ENCODE measurements around the gene ARHGEF26. TPM values are rescaled to one million over a fixed set of nuclear protein-coding genes. Genes with fewer than 3 reads are reported as not detected.

ARHGEF26 gene
- total and polyA plus RNA-seq, 8 donors: 3.9 to 40.6 (median 20.9) TPM

- H3K4me3 ChIP-seq: no peak overlapping the region
- no peaks in the 10 kb centered on the region for H3K9me3 ChIP-seq
- H3K4me1 ChIP-seq: peaks cover 0 to 20% (median 2%) of the 10 kb centered on the region in 4 donors
- no peak for DNase-seq
- TF ChIP-seq CTCF (IDR thresholded peaks at IDR 0.05) (no peak), POLR2A (IDR thresholded peaks at IDR 0.05) (no peak), EP300 (IDR thresholded peaks at IDR 0.05) (no peak), POLR2AphosphoS5 (IDR thresholded peaks at IDR 0.05) (no peak)
- intact Hi-C loops (cut with DNase I; ENCODE audit: low total_unique reads): no loop called here
- peaks cover 0 to 29% (median 20%) of the 10 kb centered on the region in 4 donors for H3K36me3 ChIP-seq
- H3K27me3 ChIP-seq: no peaks in the 10 kb centered on the region
- no peak overlapping the region for H3K27ac ChIP-seq
Measured at GRCh38 chr3:154223519-154223918, 102.3 kb downstream of the ARHGEF26 start.

GRCh38 chr3:154224366-154224765 lies 103.2 kb downstream of the ARHGEF26 start:
- WGBS, 5 donors: 37 to 64% (median 54%) methylated on average over 6 of the region's 6 CpGs
- peaks cover 0 to 27% (median 7%) of the 10 kb centered on the region in 4 donors for H3K4me1 ChIP-seq
- H3K36me3 ChIP-seq: peaks cover 0 to 27% (median 12%) of the 10 kb centered on the region in 4 donors
- H3K4me3 ChIP-seq: no peak overlapping the region
- TF ChIP-seq POLR2AphosphoS5 (IDR thresholded peaks at IDR 0.05): no peak
- no peak for TF ChIP-seq POLR2A (IDR thresholded peaks at IDR 0.05)
- no peak for TF ChIP-seq CTCF (IDR thresholded peaks at IDR 0.05)
- TF ChIP-seq EP300 (IDR thresholded peaks at IDR 0.05): no peak
- H3K27ac ChIP-seq: no peak overlapping the region
- no peaks in the 10 kb centered on the region for H3K9me3 ChIP-seq
- intact Hi-C loops (cut with DNase I; ENCODE audit: low total_unique reads): no loop called here
- no peaks in the 10 kb centered on the region for H3K27me3 ChIP-seq
- DNase-seq: peak in 1 of 2 donors; percentile 21

DNA sequence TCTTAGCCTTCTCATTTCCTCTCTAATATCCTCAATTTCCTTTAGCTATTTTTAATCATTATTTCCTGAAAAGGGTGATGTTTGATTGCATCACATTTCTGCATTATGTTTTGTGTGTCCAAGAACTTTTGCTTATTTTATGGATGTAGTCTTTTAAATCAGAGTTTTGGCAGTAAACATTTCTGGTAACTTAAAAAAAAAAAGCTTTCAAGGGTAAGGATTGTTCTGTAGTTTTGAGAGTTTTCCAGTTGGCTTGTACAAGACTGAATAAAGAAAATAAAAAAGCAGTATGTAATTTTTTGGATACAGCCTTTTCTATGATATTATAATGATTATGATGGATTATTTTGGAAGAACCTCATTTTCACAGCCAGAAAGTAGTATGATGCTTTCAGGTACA lies 103.7 kb downstream of the ARHGEF26 start:
- Histone ChIP-seq H3K4me3 (no peak overlapping the region), H3K27me3 (no peaks in the 10 kb centered on the region), H3K36me3 (peaks cover 0 to 30% (median 11%) of the 10 kb centered on the region in 4 donors), H3K9me3 (no peaks in the 10 kb centered on the region), H3K27ac (no peak overlapping the region), H3K4me1 (peaks cover 0 to 27% (median 7%) of the 10 kb centered on the region in 4 donors)
- peak in 1 of 2 donors; percentile 23 for DNase-seq
- TF ChIP-seq CTCF (IDR thresholded peaks at IDR 0.05): no peak
- no peak for TF ChIP-seq POLR2AphosphoS5 (IDR thresholded peaks at IDR 0.05)
- TF ChIP-seq EP300 (IDR thresholded peaks at IDR 0.05): no peak
- no peak for TF ChIP-seq POLR2A (IDR thresholded peaks at IDR 0.05)
- intact Hi-C loops (cut with DNase I; ENCODE audit: low total_unique reads): no loop called here

GRCh38 chr3:154225536-154225935 lies 104.3 kb downstream of the ARHGEF26 start:
- WGBS, 5 donors: 74 to 81% (median 79%) methylated on average over 2 of the region's 2 CpGs
- H3K27me3 ChIP-seq: no peaks in the 10 kb centered on the region

More at GRCh38 chr3:154225536-154225935, 104.3 kb downstream of the ARHGEF26 start:
- Histone ChIP-seq H3K9me3 (no peaks in the 10 kb centered on the region), H3K36me3 (peaks cover 0 to 23% (median 9%) of the 10 kb centered on the region in 4 donors), H3K4me1 (peaks cover 0 to 27% (median 7%) of the 10 kb centered on the region in 4 donors), H3K4me3 (no peak overlapping the region), H3K27ac (no peak overlapping the region)
- no peak for DNase-seq
- intact Hi-C loops (cut with DNase I; ENCODE audit: low total_unique reads): no loop called here
- no peak for TF ChIP-seq EP300 (IDR thresholded peaks at IDR 0.05)
- TF ChIP-seq POLR2AphosphoS5 (IDR thresholded peaks at IDR 0.05): no peak
- TF ChIP-seq POLR2A (IDR thresholded peaks at IDR 0.05): no peak
- no peak for TF ChIP-seq CTCF (IDR thresholded peaks at IDR 0.05)
